ENCODE results near the gene FAM24B.
"Not testable (repeated sequence)": the region's sequence is repeated elsewhere in the genome, so short reads cannot be mapped to it uniquely, and the experiment has no call there.

The FAM24B gene

GRCh38 chr10:122864194-122864592 is 15.2 kb downstream of the FAM24B start:
- no peak overlapping the region for H3K56ac ChIP-seq (ENCODE audit: low read length)

GRCh38 chr10:122863216-122864193 is 15.9 kb downstream of the FAM24B start:
- Histone ChIP-seq H3K4me3 (ENCODE audit: low read length) (no peak overlapping the region), H2BK15ac (replicated peaks; ENCODE audit: low read depth) (no peak overlapping the region), H3K27ac (ENCODE audit: low read depth, low read length) (no peak overlapping the region), H3K79me1 (ENCODE audit: low read length) (no peaks in the 10 kb centered on the region), H4K5ac (ENCODE audit: low read length) (no peak overlapping the region), H3K23ac (ENCODE audit: low read length) (no peak overlapping the region), H3K18ac (ENCODE audit: low read length) (no peak overlapping the region), H2BK120ac (ENCODE audit: low read depth, low read length) (no peak overlapping the region), H3K56ac (ENCODE audit: low read length) (no peak overlapping the region), H3K36me3 (ENCODE audit: control insufficient read depth, insufficient read depth, low read length) (no peaks in the 10 kb centered on the region), H4K8ac (ENCODE audit: low read depth, low read length) (no peak overlapping the region), H2BK5ac (ENCODE audit: low read length) (no peak overlapping the region), H3K4ac (ENCODE audit: low read depth, low read length) (no peak overlapping the region), H3K4me2 (ENCODE audit: low read length) (no peak overlapping the region), H3K4me1 (ENCODE audit: control insufficient read depth, low read depth, low read length) (no peaks in the 10 kb centered on the region), H3K27me3 (ENCODE audit: insufficient read depth, low read length, poor library complexity) (no peaks in the 10 kb centered on the region), H3K9ac (ENCODE audit: low read length) (no peak overlapping the region), H2AK5ac (ENCODE audit: low read length) (no peak overlapping the region), H3K79me2 (ENCODE audit: control insufficient read depth, insufficient read depth, low read length) (no peaks in the 10 kb centered on the region)
- no CpG with 5 or more reads among the region's 2 CpGs for WGBS (ENCODE audit: extremely low coverage, insufficient coverage, low lambda C conversion rate)
- no peak for DNase-seq

More at GRCh38 chr10:122864194-122864592, 15.2 kb downstream of the FAM24B start:
- Histone ChIP-seq H3K79me2 (ENCODE audit: control insufficient read depth, insufficient read depth, low read length) (no peaks in the 10 kb centered on the region), H3K4me1 (ENCODE audit: control insufficient read depth, low read depth, low read length) (no peaks in the 10 kb centered on the region), H3K23ac (ENCODE audit: low read length) (no peak overlapping the region), H4K5ac (ENCODE audit: low read length) (no peak overlapping the region), H2AK5ac (ENCODE audit: low read length) (no peak overlapping the region), H3K18ac (ENCODE audit: low read length) (no peak overlapping the region), H2BK15ac (replicated peaks; ENCODE audit: low read depth) (no peak overlapping the region), H3K79me1 (ENCODE audit: low read length) (no peaks in the 10 kb centered on the region), H2BK5ac (ENCODE audit: low read length) (no peak overlapping the region), H3K4me2 (ENCODE audit: low read length) (no peak overlapping the region), H3K36me3 (ENCODE audit: control insufficient read depth, insufficient read depth, low read length) (no peaks in the 10 kb centered on the region), H3K9ac (ENCODE audit: low read length) (no peak overlapping the region), H3K4ac (ENCODE audit: low read depth, low read length) (no peak overlapping the region), H3K27ac (ENCODE audit: low read depth, low read length) (no peak overlapping the region), H3K27me3 (ENCODE audit: insufficient read depth, low read length, poor library complexity) (no peaks in the 10 kb centered on the region), H4K8ac (ENCODE audit: low read depth, low read length) (no peak overlapping the region), H2BK120ac (ENCODE audit: low read depth, low read length) (no peak overlapping the region), H3K4me3 (ENCODE audit: low read length) (no peak overlapping the region)
- no peak for DNase-seq
- no CpG with 5 or more reads among the region's 2 CpGs for WGBS (ENCODE audit: extremely low coverage, insufficient coverage, low lambda C conversion rate)

DNA sequence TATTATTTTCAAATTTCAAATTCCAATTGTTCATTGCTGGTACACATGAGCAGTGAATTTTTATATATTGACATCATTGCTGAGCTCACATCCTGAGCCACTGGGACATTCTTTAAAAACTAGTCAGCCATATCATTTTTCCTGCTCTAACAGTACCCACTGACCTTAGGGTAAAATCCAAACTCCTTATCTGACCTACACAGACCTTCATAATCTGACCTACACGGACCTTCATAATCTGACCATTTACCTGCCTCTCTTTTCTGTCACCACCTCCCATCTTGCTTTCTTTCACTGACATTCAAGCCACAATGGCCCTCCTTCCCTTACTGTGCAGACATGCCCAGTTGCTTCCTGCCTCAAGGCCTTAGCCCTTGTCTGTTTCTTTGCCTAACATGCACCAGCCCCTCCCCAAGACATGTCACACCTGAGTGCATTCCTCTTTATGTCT is 17.6 kb downstream of the FAM24B start:
- no peak overlapping the region for H3K9ac ChIP-seq (ENCODE audit: low read length)
- no peaks in the 10 kb centered on the region for H3K79me1 ChIP-seq (ENCODE audit: low read length)
- no peak overlapping the region for H3K4me2 ChIP-seq (ENCODE audit: low read length)
- H3K18ac ChIP-seq (ENCODE audit: low read length), result no peak overlapping the region
- H3K4ac ChIP-seq (ENCODE audit: low read depth, low read length), result no peak overlapping the region
- no peak overlapping the region for H3K4me3 ChIP-seq (ENCODE audit: low read length)
- H2BK15ac ChIP-seq (replicated peaks; ENCODE audit: low read depth), result no peak overlapping the region
- H2AK5ac ChIP-seq (ENCODE audit: low read length), result no peak overlapping the region
- no peak overlapping the region for H4K5ac ChIP-seq (ENCODE audit: low read length)
- no peaks in the 10 kb centered on the region for H3K27me3 ChIP-seq (ENCODE audit: insufficient read depth, low read length, poor library complexity)
- no peak overlapping the region for H2BK120ac ChIP-seq (ENCODE audit: low read depth, low read length)
- WGBS (ENCODE audit: extremely low coverage, insufficient coverage, low lambda C conversion rate), result no CpG with 5 or more reads among the region's 1 CpG
- no peak overlapping the region for H4K8ac ChIP-seq (ENCODE audit: low read depth, low read length)
- no peak overlapping the region for H3K27ac ChIP-seq (ENCODE audit: low read depth, low read length)
- DNase-seq, result no peak
- no peaks in the 10 kb centered on the region for H3K4me1 ChIP-seq (ENCODE audit: control insufficient read depth, low read depth, low read length)
- H3K56ac ChIP-seq (ENCODE audit: low read length), result no peak overlapping the region
- no peak overlapping the region for H2BK5ac ChIP-seq (ENCODE audit: low read length)
- H3K23ac ChIP-seq (ENCODE audit: low read length), result no peak overlapping the region
- H3K36me3 ChIP-seq (ENCODE audit: control insufficient read depth, insufficient read depth, low read length), result no peaks in the 10 kb centered on the region
- H3K79me2 ChIP-seq (ENCODE audit: control insufficient read depth, insufficient read depth, low read length), result no peaks in the 10 kb centered on the region

- Histone ChIP-seq H3K18ac (ENCODE audit: low read length) (no peak overlapping the region), H3K23ac (ENCODE audit: low read length) (no peak overlapping the region), H3K79me2 (ENCODE audit: control insufficient read depth, insufficient read depth, low read length) (no peaks in the 10 kb centered on the region), H3K56ac (ENCODE audit: low read length) (no peak overlapping the region), H2AK5ac (ENCODE audit: low read length) (no peak overlapping the region), H4K8ac (ENCODE audit: low read depth, low read length) (no peak overlapping the region), H2BK15ac (replicated peaks; ENCODE audit: low read depth) (no peak overlapping the region), H3K9ac (ENCODE audit: low read length) (no peak overlapping the region), H3K36me3 (ENCODE audit: control insufficient read depth, insufficient read depth, low read length) (no peaks in the 10 kb centered on the region), H3K4me3 (ENCODE audit: low read length) (no peak overlapping the region), H3K27me3 (ENCODE audit: insufficient read depth, low read length, poor library complexity) (no peaks in the 10 kb centered on the region), H3K4me2 (ENCODE audit: low read length) (no peak overlapping the region), H2BK5ac (ENCODE audit: low read length) (no peak overlapping the region), H3K79me1 (ENCODE audit: low read length) (no peaks in the 10 kb centered on the region), H3K4me1 (ENCODE audit: control insufficient read depth, low read depth, low read length) (peaks cover 2% of the 10 kb centered on the region), H4K5ac (ENCODE audit: low read length) (no peak overlapping the region), H2BK120ac (ENCODE audit: low read depth, low read length) (no peak overlapping the region), H3K4ac (ENCODE audit: low read depth, low read length) (no peak overlapping the region), H3K27ac (ENCODE audit: low read depth, low read length) (no peak overlapping the region)
- no peak for DNase-seq
- WGBS (ENCODE audit: extremely low coverage, insufficient coverage, low lambda C conversion rate), result no CpG with 5 or more reads among the region's 1 CpG
Observed at GRCh38 chr10:122859527-122859926, 19.9 kb downstream of the FAM24B start.

GRCh38 chr10:122858042-122858441 is 21.3 kb downstream of the FAM24B start:
- no CpG with 5 or more reads among the region's 5 CpGs for WGBS (ENCODE audit: extremely low coverage, insufficient coverage, low lambda C conversion rate)
- not testable (repeated sequence) for H2BK120ac ChIP-seq (ENCODE audit: low read depth, low read length); H3K4me1 ChIP-seq (ENCODE audit: control insufficient read depth, low read depth, low read length); H4K5ac ChIP-seq (ENCODE audit: low read length); H3K23ac ChIP-seq (ENCODE audit: low read length); H3K36me3 ChIP-seq (ENCODE audit: control insufficient read depth, insufficient read depth, low read length); H3K4ac ChIP-seq (ENCODE audit: low read depth, low read length); H3K27me3 ChIP-seq (ENCODE audit: insufficient read depth, low read length, poor library complexity); H3K27ac ChIP-seq (ENCODE audit: low read depth, low read length); H3K79me2 ChIP-seq (ENCODE audit: control insufficient read depth, insufficient read depth, low read length); H3K4me2 ChIP-seq (ENCODE audit: low read length); H3K4me3 ChIP-seq (ENCODE audit: low read length); H4K8ac ChIP-seq (ENCODE audit: low read depth, low read length); H3K79me1 ChIP-seq (ENCODE audit: low read length); H3K9ac ChIP-seq (ENCODE audit: low read length); H2BK5ac ChIP-seq (ENCODE audit: low read length); H2AK5ac ChIP-seq (ENCODE audit: low read length); H2BK15ac ChIP-seq (replicated peaks; ENCODE audit: low read depth); H3K18ac ChIP-seq (ENCODE audit: low read length); DNase-seq; H3K56ac ChIP-seq (ENCODE audit: low read length)

Measured in mesendoderm (in vitro differentiated cells).